Stimulated activated CD4-positive, alpha-beta T cell treated with anti-CD3 and anti-CD28 coated beads, Interleukin-15, amount 100 ng/mL, for 24 hours (primary cell): Measurements from ENCODE around the gene RASSF4.

Experiments
- DNase-seq: peaks from one replicate; pipeline ENCODE4 v3.0.0-alpha.2; 2020

Gene RASSF4

GRCh38 chr10:45015590-45015989 is 56.0 kb downstream of the RASSF4 start:
- no peak for DNase-seq

DNA sequence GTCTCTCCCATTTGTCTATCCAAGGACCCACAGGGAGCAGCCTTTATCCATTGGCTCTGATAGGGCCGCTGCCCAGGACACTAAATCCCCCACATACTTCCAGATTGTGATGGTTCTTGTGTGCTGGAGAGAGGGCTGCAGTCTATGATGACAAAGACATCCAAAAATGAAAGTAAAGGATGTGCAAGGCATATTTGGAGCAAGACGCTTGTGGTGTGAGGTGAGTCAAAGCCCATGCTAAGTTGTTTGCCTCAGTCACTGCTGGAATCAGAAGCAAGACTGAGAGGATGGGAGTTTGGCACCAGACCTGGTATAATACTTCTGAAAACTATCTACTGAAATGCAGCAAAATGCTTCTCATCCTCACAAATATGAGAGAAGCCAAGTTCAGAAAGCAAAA is 63.8 kb downstream of the RASSF4 start:
- no peak for DNase-seq

DNA sequence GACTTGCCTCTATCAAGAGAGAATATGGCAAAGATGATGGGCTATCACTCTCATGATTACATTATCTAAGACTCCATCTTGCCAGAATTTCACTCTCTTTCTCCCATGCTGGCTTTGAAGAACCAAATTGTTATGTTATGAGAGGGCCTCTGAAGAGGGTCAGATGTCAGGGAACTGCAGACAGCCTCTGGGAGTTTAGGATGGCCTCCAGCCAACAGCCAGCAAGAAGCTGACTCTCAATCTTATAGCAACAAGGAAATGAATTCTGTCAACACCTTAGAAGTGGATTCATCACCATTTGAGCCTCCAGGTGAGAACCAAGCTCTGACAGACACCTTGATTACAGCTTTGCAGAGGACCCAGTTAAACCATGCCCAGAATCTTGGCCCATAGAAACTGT is 74.7 kb downstream of the RASSF4 start:
- DNase-seq: no peak

DNA sequence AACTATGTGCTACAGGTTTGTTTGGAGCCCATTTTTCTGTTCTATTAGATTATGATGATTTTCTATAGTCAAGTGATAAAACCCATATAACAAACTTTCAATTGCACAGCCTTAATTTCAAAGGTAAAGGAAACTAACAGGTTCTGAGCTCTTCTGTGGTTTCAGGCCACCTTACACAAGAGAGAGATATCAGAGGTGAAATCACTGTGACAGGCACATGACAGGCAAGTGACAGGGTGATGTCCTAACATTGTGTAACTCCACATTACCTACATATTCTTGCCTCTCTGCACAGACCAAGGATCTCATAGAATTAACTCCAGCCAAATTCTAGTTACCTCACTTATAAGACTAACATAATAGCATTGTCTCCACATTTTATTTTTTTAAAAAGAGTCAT is 76.1 kb downstream of the RASSF4 start:
- DNase-seq: no peak

DNA sequence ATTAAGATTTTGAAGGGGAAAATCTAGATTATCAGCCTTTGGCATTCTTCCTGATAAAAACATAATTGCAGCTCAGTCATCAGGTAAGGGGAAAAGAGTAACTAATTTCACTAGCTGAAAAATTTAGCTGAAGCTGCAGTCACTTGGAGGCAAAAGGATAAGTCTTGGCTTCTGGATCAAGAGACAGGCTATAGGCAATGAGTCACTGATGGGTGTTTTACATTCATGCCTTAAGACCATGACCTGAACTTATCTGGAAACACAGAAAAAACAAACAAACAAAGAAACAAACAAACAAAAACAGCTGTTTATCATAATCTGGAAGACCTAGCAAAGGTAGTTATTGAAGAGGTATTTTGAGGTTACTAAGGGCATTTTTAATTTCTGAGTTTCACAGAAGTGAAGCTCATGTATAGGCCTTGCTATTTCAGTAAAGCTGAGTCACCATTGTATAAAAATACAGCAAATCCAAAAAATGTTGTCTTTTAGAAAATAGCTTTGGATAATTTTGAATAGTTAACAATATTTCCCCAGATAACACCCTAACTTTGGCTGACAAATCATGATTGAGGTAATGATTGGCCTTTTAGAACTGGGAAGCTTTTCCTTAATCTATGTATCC is 81.4 kb downstream of the RASSF4 start:
- DNase-seq: no peak

GRCh38 chr10:45044290-45044689 is 84.7 kb downstream of the RASSF4 start:
- DNase-seq: no peak
